NCI-H524 (cell line): ENCODE measurements around the gene IFNA6.
"Not testable (repeated sequence)": the region's sequence is repeated elsewhere in the genome, so short reads cannot be mapped to it uniquely, and the experiment has no call there.

ENCODE experiments used
- DNase-seq, 2 experiments: peaks; one replicate each; lab custom pipeline; 2025; lab: John Stamatoyannopoulos, UW

The IFNA6 gene

DNA sequence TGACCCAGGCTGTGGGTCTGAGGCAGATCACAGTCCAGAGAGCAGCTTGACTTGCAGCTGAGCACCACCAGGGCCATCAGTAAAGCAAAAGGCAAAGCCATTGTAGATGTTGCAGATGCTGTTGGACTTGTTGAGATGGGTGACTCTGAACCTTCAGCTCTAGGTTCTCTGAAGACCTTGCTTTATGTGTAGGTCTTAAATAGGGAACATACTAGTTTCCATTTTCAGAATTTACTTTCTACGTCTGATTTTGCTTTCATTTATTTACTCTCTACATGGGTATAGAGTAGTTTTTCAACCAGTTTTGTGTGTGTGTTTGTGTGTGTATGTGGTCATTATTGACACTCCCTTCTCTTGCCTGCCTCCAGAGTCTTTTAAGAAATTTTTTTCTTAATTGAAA, at the start of gene IFNA6:
IFNA6 (minus strand) TSS at position 101 of the 400 bp plus-strand sequence; CDS start at position 101, 0 bp downstream.
- no peak for DNase-seq

DNA sequence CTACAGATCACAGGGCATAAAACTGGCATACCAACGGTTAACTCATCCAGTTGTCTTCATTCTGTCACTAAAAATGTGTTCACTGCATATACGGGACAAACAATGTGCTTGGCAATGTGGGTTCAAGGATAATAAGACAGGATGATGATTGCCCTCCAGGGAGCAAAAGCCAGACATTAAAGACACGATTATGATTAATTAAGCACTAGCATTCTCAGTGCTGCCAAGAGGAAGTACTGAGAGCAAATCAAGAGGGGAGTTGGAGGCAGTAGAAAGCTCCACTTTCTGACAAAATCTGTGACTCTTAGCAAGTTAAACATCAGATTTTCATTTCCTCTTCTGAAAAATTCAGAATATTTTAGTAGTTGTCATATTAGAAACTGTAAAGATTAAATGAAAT, 49.3 kb upstream of the IFNA6 start:
- no peak for DNase-seq

DNA sequence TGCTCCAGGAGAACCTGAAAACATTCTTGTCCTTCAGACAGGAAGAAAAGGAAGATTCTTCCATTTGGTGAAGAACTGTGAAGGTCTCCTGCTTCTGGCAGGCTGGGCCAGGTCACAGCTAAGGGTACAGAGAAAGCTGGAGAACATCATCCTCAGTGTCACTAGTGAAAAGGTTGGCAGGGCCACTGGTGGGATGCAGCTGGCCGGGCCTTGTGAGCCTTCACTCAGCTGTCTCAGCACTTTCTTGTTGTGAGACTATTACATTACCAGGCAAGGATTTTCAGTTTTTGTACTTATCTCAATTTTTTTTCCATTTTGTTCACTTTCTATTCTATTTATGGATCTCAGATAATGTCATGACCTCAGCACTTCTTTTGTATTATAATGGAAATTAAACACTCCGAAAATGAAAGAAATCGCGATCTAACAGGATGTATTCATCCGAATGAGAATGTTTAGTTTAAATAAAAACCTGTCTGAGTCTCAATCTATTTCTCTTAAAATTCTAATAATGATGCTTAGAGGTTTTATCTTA, 48.3 kb upstream of the IFNA6 start:
- no peak for DNase-seq

DNA sequence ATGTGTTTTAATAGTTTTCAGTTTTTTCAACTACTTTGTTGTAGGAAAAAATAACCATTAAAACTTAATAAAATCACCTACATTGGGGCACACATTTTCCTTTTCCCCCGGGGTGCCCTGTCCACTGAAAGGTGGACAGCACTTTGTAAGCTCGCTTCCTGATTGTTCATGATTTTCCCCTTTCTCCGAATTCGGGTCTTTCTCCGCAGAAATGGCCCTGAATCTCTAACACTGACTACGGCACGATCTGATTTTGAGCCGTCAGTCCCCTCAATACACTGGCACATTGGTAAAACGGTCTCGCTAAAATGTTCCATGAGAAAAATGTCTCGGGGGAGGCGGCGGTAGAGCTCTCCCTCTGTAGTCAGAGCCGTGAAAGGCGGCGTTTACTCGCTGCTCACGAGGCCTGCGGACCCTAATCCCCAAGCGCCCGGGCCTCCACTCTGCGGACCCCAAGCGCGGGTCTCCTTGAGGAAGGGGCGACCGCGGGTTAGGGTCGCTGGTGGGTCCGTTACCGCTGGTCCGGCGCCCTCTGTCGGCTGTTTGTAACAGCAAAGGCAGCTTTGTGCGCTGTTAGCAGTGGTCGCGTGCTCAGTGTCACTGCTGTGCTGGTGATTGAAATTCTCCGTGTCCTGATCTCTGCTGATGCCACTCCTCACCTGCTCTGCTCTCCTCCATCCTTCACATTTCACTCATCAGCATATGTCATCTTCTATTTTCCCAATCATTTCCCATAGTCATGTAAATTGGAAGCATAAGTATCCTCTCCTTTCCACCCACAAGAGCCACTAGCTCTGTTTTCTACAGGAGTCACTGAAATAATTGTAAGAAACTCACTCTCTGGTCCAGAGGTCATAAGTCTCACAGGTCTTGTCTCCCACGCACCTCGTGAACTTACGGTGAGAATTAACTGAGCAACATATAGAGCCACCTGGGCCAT, 45.4 kb upstream of the IFNA6 start:
- peak; percentile 68 to 71 for DNase-seq

DNA sequence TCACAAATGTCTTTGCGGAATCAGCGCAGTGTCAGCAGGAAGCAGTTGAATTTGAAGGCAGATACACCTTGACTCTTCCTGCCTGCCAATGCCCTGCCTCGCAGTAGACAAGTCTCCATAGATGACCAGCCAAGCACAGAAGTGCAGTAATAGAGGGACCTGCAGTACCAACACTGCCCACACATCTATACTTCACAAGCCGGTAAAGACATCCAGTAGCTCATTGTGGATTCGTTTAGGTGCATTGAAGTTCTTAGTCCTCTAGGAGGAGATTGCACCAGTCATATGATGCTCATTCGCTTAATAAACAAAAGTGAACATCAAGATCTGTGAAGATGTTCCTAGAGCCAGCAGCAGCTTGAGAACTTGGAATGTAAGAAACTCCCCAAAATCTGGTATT, 41.6 kb upstream of the IFNA6 start:
- DNase-seq, result no peak

DNA sequence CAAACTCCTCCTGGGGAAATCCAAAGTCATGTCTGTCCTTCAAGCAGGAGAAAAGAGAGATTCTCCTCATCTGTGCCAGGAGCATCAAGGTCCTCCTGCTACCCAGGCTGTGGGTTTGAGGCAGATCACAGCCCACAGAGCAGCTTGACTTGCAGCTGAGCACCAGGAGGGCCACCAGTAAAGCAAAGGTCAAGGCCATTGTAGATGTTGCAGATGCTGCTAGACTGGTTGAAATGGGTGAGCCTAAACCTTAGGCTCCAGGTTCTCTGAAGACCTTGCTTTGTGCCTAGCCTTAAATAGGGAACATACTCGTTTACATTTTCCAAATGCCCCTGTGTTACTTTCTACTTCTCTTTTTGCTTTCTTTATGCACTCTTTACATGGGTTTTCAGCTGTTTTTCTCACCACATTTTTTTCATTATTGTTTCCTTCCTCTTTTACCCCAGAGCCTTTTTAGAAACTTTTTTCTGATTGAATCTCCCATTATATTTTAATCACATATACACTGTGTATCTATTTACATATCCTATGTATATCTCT, 34.5 kb upstream of the IFNA6 start, which contains the start of gene IFNA2:
IFNA2 (minus strand) TSS at position 268 of the 540 bp plus-strand sequence; CDS start at position 199, 69 bp downstream.
- no peak for DNase-seq

DNA sequence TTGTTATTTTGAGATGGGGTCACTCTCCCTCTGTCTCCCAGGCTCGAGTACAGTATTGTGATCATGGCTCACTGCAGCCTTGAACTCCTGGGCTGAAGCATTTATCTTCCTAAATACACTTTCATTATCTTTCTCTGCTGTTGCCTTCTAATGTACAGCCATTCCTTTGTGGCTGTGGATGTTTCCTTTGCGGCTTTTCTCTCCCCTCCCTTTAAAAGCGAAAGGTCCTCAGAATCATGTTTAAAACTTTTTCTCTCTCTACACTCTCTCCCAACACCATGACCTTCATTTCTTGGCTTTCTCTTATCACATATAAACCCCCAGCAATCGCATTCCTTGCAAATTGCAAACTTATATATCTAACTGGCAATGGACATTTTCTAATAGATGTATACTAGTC, 32.9 kb upstream of the IFNA6 start:
- no peak for DNase-seq

DNA sequence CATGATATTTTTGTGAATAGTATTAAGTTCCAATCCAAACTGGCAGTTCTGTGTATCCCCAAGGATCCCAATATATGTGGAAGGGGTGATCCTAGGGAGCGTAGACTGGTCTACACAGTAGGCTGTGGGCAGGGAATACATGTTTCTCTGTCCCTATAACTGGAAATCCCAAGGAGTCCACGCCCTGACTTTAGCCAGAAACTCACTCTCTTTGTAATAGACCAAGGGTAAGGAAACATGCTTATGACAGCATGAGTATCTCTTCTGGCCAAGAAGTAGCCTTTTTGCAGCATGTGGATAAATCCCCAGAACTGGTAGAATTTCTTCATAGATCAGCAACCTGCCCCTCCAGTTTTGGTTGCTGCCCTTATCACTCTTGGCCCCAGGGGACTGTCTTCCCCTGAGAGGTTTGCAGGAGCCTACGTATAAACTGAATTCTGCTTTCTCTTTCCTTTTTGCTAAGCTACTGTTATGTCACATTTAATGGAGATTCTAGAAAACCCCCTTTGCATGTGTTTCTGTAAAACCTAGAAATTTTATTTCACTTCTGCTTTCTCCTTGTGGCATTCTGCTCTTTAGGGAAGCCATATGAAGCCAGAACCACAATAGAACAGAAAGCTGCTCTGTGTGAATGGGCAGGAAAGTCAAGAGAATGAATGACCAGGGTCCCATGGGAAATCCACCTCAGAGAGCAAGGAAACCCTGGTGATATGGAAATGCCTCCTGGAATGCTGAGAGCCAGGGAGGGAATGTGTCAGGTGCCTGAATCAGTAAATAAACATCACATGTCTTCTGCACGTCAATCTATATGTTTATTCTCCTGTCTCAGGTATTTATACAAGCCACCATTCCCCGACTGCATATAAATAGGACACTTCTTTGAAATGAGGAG, 31.0 kb upstream of the IFNA6 start:
- no peak for DNase-seq

DNA sequence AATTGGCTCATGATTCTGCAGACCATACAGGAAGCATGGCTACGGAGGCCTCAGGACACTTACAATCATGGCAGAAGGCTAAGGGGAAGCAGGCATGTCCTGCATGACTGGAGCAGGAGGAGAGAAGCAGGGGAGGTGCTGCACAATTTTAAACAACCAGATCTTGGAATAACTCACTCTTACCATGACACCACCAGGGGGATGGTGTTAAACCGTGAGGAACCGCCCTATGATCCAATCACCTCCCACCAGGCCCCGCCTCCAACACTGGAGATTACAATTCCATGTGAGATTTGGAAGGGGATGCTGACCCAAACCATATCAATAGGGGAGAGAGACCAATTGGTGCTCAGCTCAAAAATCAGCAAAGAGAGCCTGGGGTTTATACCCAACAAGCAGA, 20.8 kb upstream of the IFNA6 start:
- DNase-seq, result not testable (repeated sequence)

DNA sequence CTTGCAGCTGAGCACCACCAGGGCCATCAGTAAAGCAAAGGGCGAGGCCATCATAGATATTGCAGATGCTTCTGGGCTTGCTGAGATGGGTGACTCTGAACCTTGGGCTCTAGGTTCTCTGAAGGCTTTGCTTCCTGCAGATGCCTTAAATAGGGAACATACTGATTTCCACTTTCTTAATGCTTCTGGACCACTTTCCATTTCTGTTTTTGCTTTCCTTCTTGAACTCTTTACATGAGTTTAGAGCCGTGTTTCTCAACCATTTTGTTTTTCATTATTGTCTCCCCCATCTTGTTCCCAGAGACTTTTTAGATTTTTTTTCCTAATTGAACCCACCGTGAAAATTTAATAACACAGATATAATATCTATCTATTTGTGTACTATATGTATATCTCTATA, 17.3 kb upstream of the IFNA6 start, which contains the start of gene IFNA13:
IFNA13 (minus strand) TSS at position 101 of the 400 bp plus-strand sequence; CDS start at position 54, 47 bp downstream.
- DNase-seq, result no peak

DNA sequence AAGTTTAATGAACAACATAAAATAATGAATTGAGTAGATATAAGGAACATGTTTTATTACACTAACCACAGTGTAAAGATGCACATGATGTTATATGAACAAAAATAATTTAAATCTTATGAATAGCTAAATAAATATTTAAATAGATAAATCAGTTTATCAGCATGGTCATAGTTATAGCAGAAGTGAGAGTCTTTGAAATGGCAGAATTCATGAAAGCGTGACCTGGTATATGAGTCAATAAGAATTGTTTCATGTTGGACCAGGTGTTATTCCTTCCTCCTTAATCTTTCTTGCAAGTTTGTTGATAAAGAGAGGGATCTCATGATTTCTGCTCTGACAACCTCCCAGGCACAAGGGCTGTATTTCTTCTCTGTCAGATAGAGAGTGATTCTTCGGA, 16.5 kb upstream of the IFNA6 start:
- DNase-seq, result not testable (repeated sequence)

DNA sequence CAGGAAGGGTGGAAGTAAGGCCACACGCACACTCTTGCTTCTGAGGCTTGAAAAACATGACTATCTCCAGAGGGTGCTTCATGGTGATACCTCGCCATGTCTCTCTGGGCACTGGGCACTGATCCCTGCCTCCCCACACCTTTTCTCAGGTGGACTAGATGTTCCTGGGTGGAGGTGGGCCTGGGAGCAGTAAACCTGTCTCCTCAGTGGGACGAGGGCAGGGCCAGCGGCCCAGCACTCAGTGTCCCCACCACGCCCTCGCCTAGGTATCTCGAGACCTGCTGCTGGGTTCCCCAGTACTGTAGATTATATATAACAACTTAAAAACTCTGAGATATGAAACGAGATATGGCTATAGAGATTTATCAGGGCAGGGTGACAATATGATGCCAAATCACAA, 11.6 kb upstream of the IFNA6 start:
- DNase-seq, result no peak

DNA sequence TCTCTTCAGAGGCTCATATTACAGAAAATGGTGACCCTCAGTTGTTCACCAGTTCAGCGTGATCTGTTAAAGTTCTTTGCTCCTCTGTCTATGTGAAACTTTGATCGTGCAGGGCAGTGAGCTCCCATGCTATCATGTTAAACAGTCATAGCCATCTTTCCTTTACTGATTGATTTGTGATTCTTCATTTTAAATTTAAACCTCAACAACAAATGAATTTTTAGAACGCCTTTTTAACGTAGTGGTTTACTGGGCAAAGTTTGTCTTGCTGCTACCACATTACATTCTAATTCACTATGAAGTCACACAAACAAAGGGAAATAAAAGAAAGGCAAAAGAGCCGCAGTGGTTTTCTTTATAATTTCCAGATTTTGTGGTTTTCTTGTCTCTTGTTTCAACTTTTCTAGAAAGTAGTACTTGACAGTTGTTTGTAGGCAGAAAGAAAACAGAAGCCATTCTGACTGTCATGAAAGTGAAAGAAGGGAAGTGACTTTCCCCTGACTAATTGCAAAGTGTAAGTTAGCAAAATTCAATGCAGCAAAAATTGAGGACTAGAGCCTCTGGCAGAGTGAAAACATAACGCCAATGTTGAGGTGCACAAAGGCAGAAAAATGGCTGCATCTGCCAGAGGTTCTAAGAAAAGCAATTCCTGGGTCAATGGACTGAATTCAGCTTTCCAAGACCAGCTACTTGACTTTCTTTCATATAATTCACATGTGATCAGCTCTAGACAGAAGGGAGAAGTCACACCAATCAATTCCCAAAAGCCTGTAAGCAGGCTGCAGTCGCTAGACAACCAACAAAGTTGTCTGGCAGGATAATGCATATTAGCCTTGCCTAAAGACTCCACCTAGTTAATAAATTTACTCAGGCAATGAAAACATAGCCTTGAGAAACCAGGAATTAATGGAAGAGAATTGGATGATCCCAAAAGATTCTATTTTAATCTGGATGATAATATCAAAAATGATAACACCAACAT, 7.1 kb upstream of the IFNA6 start:
- DNase-seq, result no peak

DNA sequence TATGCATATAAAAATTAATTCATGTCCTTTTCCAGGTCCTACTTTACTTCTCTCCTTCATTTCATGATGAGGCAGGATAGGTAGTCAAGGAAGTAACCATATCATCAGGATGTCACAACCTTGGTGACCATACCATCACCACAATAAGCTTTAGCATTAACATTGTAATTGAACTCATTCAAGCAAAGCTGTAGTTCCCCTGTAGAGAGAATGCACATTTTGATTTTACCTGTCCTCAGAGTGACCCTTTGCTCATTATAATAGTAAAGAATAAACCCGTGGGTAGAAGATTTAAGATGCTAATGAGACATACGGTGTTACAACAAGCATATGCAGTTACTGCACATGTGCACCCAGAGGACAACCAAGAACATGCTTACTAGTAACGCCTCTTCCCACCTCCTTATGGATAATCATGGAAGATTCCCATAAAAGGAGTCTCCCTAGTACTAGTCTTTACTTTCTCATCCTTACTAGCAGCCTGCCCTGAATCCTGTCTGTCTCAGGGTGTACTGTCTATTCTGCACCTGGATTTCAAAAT, 2.2 kb downstream of the IFNA6 start:
- no peak for DNase-seq

DNA sequence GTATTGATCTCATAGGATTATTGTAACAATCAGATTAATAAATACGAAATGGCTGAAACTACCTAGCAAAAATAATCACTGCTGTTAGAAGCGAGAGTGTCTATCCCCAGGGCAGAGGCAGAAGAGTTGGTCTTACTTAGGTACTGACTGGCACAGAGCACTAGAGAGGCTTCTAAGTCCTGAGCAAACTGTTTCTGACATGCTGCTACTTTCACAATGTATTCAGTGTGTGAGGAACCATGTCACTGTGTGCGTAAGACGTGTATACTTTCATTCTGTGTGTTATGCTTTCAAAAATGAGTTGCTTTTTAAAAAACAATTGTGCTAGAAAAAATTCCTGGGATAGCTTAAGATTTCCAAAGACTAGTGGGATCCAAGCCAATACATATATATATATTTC, 10.0 kb downstream of the IFNA6 start:
- no peak for DNase-seq

DNA sequence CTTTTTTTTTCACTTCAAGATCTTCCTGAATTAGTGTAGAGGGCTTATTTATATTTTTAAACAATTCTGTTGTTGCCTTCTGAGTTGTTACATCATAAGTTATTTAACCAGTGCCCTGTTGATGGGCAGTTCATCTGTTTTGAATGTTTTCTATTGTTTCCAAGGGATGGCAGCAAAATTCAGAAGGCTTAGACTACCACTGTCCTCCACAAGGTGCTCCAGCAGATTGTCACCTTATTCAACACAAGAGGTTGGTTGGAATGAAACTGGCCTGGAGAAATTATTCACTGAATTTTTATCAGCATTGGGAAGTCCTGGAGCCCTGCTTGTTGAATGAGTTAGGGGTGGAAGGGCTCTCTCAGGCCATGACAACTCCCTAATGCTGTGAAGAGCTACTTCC, 14.2 kb downstream of the IFNA6 start:
- no peak for DNase-seq

DNA sequence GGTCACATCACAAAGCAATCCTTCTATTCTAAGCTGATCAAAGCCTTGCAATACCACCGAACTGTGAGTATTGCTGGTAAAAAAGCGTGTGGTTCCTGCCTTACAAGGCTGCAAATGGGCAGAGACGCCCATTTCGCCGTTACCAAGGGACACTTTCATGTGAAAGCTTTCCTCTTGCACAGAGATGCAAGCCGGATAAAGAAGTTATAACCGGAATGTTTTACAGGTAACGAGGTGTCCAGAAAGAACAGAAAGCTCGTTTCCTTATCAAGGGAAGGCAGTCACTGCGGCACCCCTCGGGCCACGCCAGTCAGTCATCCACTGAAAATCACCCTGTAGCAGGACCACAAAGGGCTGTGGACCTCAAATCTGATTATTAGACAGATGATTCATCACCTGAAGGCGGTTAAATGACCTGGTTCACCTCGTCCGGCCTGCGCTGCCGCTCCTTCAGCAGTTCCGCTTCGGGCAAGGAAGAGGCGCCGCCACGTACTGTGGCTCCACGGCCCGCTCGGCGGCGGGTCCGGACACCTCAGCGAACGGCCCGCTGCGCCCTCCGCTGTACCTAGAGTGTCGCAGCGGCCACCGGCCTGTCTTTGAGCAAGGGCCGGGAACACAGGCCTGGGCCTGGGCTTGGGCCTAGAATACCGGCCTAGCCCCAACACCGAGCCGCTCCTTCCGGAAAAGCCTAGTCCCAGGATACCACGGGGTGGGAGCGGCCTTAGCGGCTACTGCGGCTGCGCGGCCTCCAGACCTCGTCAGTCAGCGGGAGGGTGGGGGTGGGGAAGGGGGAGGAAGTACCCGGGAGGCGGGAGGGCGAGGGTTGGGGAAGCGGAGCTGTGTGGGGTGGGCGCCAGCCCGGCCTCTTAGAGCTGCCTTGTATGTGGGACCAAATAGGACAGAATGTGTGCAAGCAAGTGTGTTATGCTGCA, 15.7 kb downstream of the IFNA6 start, which contains the start of gene KLHL9:
KLHL9 (minus strand) TSS at position 704 of the 932 bp plus-strand sequence; CDS start at position 159, 545 bp downstream.
- DNase-seq, result peak; percentile 64 to 86

DNA sequence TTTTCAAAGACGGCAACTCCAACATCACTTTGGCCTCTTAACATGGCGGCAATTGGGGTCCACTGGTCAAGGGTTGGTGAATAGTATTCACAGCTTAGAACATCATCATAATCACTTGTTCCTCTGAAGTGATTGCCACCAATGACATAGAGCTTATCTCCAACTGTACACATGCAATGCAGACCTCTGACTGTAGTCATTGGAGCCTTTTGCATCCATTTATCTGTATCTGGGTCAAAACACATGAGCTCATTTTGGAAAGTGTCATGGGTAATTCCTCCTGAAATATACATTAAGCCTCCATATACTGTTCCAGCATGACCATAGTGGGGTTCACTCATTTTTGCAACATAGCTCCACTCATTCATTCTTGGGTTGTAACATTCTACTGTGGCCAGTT, 17.5 kb downstream of the IFNA6 start:
- DNase-seq, result no peak
